Measurements from ENCODE around the gene VWA3B. TPM values are rescaled to one million over a fixed set of nuclear protein-coding genes. Genes with fewer than 3 reads are reported as not detected.

Gene VWA3B
- total and polyA plus RNA-seq, 2 experiments from 2014 or later, result 0.80 TPM; not detected in 1

GRCh38 chr2:98070081-98070480 is 16.9 kb upstream of the VWA3B start:
- H3K79me2 ChIP-seq, result no peaks in the 10 kb centered on the region
- no peak overlapping the region for H3K27ac ChIP-seq
- H2AFZ ChIP-seq, result no peak overlapping the region
- H3K4me2 ChIP-seq, result no peak overlapping the region
- no peak for TF ChIP-seq EZH2 (IDR thresholded peaks at IDR 0.05; ENCODE audit: borderline replicate concordance)
- no peak for TF ChIP-seq EZH2phosphoT487 (IDR thresholded peaks at IDR 0.05; ENCODE audit: low read depth, severe bottlenecking, unreplicated experiment)
- no peak for TF ChIP-seq CTCF (IDR thresholded peaks at IDR 0.05; ENCODE audit: poor library complexity)
- no peaks in the 10 kb centered on the region for H3K4me1 ChIP-seq (ENCODE audit: insufficient read depth)
- no peaks in the 10 kb centered on the region for H3K9me2 ChIP-seq (replicated peaks; ENCODE audit: insufficient read depth)
- WGBS (ENCODE audit: low lambda C conversion rate, missing lambda C conversion rate), result 63% methylated on average over 11 of the region's 11 CpGs
- no peak for DNase-seq (ENCODE audit: low spot score)
- H3K9me3 ChIP-seq (ENCODE audit: low read depth), result no peaks in the 10 kb centered on the region
- H3K36me3 ChIP-seq (replicated peaks; ENCODE audit: insufficient read depth, low read depth), result no peaks in the 10 kb centered on the region
- no peaks in the 10 kb centered on the region for H4K20me1 ChIP-seq (ENCODE audit: insufficient read depth, poor library complexity, severe bottlenecking)
- H3K4me3 ChIP-seq, result no peak overlapping the region
- no peaks in the 10 kb centered on the region for H3K27me3 ChIP-seq

GRCh38 chr2:98072442-98072841 is 14.5 kb upstream of the VWA3B start:
- WGBS (ENCODE audit: low lambda C conversion rate, missing lambda C conversion rate), result 89% methylated on average over 7 of the region's 7 CpGs
- no peak overlapping the region for H3K27ac ChIP-seq
- H4K20me1 ChIP-seq (ENCODE audit: insufficient read depth, poor library complexity, severe bottlenecking), result no peaks in the 10 kb centered on the region
- no peaks in the 10 kb centered on the region for H3K36me3 ChIP-seq (replicated peaks; ENCODE audit: insufficient read depth, low read depth)
- H3K27me3 ChIP-seq, result no peaks in the 10 kb centered on the region
- no peaks in the 10 kb centered on the region for H3K79me2 ChIP-seq
- TF ChIP-seq EZH2 (IDR thresholded peaks at IDR 0.05; ENCODE audit: borderline replicate concordance) (no peak), EZH2phosphoT487 (IDR thresholded peaks at IDR 0.05; ENCODE audit: low read depth, severe bottlenecking, unreplicated experiment) (no peak), CTCF (IDR thresholded peaks at IDR 0.05; ENCODE audit: poor library complexity) (no peak)
- no peak overlapping the region for H3K4me3 ChIP-seq
- no peak overlapping the region for H3K4me2 ChIP-seq
- no peaks in the 10 kb centered on the region for H3K9me2 ChIP-seq (replicated peaks; ENCODE audit: insufficient read depth)
- H3K9me3 ChIP-seq (ENCODE audit: low read depth), result no peaks in the 10 kb centered on the region
- DNase-seq (ENCODE audit: low spot score), result no peak
- no peaks in the 10 kb centered on the region for H3K4me1 ChIP-seq (ENCODE audit: insufficient read depth)
- H2AFZ ChIP-seq, result no peak overlapping the region

GRCh38 chr2:98078701-98079100 is 8.3 kb upstream of the VWA3B start:
- Histone ChIP-seq H2AFZ (no peak overlapping the region), H3K4me3 (no peak overlapping the region), H3K79me2 (no peaks in the 10 kb centered on the region), H3K27me3 (no peaks in the 10 kb centered on the region), H3K36me3 (replicated peaks; ENCODE audit: insufficient read depth, low read depth) (no peaks in the 10 kb centered on the region), H3K9me3 (ENCODE audit: low read depth) (no peaks in the 10 kb centered on the region), H3K4me1 (ENCODE audit: insufficient read depth) (no peaks in the 10 kb centered on the region), H3K4me2 (no peak overlapping the region), H4K20me1 (ENCODE audit: insufficient read depth, poor library complexity, severe bottlenecking) (no peaks in the 10 kb centered on the region), H3K27ac (no peak overlapping the region), H3K9me2 (replicated peaks; ENCODE audit: insufficient read depth) (no peaks in the 10 kb centered on the region)
- DNase-seq (ENCODE audit: low spot score), result no peak
- WGBS (ENCODE audit: low lambda C conversion rate, missing lambda C conversion rate), result 88% methylated on average over 2 of the region's 2 CpGs
- TF ChIP-seq EZH2phosphoT487 (IDR thresholded peaks at IDR 0.05; ENCODE audit: low read depth, severe bottlenecking, unreplicated experiment) (no peak), EZH2 (IDR thresholded peaks at IDR 0.05; ENCODE audit: borderline replicate concordance) (no peak), CTCF (IDR thresholded peaks at IDR 0.05; ENCODE audit: poor library complexity) (no peak)
